ENCODE results near the gene GULP1.
"Not testable (repeated sequence)": the region's sequence is repeated elsewhere in the genome, so short reads cannot be mapped to it uniquely, and the experiment has no call there.

GRCh38 chr2:188606596-188606995 lies 314.9 kb downstream of the GULP1 start:
- not testable (repeated sequence) for TF ChIP-seq POLR2A, POLR2AphosphoS5, TAF1 (IDR thresholded peaks at IDR 0.05; ENCODE audit: low read depth, low read length)

Data from GM12891 (cell line).